Left renal pelvis (tissue), 4 donors: ENCODE data around the gene KRTAP10-2. TPM values are rescaled to one million over a fixed set of nuclear protein-coding genes. Genes with fewer than 3 reads are reported as not detected.
"Not testable (repeated sequence)": the region's sequence is repeated elsewhere in the genome, so short reads cannot be mapped to it uniquely, and the experiment has no call there.

Experiments used
- DNase-seq, 4 donors: peaks; one replicate each; pipeline ENCODE4 v3.0.0-alpha.2; 2013; ENCODE audit warnings: low read depth in 4 of 4, low spot score in 3 of 4
- polyA plus RNA-seq, 4 donors: library from polyadenylated mRNA; unstranded; fragments of 120-200 nt; gene quantifications; one replicate each; pipeline ENCODE4 v1.2.1, GENCODE V29; 2013; ENCODE audit not compliant: insufficient read length in 4 of 4

KRTAP10-2 gene
- polyA plus RNA-seq, 4 donors, result not detected

DNA sequence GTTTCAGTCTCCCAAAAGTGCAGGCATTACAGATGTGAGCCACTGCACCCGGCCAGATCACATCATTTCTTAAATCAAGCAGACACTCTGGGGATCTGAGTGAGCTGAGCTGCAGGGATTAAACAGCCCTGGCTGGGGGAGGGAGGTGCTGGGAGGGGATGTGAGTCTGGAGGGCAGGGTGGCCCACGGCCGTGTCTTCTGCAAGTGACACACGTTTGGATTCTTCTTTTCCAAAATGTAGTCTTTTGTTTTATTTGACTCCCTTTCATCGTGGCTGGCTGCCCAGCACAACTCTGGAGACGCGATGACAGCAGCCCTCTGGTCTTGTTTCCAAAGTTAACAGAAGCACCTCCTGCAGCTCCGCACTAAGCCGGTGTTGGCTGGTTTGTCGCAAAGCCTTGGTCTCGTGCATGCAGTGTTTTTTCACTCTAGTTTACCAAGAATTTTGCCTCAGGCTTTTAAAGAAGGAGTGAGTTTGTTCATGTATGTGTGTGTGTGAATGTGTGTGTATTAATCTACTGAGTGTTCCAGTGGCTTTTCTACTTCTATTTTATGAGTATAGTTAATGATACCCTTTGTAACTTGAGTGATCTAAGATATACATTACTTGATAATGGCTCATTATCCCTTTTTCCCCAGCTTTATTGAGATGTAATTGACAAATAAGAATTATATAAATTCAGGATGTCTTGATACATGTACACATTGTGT is 31.9 kb upstream of the KRTAP10-2 start:
- peak; percentile 10 to 30 (median 28) for DNase-seq

DNA sequence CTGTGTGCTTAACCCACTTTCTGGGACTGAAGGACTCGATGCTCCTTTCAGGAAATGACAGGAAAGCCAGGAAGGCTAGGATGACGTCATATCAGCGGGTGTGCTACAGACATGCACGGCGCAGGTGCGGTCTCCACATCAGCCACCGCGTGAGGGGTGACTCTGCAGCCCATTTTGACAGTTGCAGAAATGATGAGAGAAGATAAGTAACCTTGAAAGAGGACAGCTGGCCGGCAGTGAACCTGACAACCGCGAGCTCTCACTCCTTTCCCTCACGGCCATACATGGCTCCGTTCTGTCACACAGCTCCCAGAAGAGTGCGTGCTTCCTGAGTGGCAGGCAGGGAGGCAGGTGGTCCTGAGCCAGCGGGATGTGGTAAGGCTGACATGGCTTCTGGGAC is 30.8 kb upstream of the KRTAP10-2 start:
- DNase-seq, result no peak

DNA sequence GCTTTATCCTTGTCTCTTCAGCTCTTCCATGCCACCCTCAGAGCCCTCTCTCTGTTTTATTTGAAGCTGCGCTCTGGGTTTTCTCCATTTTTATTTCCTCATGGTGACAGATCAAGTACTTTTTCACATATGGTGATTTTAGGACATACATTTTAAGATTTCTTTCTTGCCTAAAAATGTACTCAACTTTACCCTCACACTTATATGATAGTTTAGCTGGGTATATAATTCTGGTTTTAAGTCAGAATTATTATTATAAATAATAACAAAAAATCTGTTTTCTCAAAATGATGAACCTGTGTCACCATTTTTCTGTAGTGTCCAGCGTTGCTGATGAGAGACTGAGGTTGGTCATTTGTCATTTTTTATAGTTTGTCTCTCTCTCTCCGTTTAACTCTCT is 29.9 kb upstream of the KRTAP10-2 start:
- no peak for DNase-seq

DNA sequence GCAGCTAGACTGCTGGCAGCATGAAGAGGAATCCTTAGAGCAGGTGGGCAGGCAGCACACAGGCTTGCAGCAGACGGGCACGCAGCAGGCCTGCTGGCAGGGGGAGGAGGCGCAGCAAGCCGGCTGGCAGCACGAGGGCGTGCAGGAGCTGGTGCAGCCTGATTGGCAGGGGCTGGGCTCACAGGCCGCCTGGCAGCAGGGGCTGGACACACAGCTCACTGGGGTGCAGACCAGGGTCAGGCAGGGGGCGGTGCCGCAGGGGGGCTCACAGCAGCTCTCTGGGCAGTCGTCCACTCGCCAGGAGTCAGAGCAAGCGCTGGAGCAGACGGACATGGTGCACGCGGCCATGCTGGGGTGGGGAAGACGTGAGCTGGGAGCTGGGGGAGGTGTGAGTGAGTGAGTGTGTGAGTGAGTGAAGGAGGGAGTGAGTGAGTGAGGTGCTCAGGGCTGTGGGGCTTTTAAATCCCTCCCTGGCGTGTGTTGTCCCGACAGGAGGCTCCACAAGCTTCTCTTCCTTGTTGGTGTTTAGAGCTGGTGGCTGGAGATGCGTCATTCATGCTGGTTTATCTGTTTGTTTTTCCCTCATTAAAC is 29.0 kb upstream of the KRTAP10-2 start, which contains the start of gene KRTAP10-5:
Gene KRTAP10-5, minus strand, starts transcription at position 374 of the 591 bp plus-strand sequence. Its CDS starts 26 bp downstream, at position 348.
- DNase-seq, result not testable (repeated sequence)

DNA sequence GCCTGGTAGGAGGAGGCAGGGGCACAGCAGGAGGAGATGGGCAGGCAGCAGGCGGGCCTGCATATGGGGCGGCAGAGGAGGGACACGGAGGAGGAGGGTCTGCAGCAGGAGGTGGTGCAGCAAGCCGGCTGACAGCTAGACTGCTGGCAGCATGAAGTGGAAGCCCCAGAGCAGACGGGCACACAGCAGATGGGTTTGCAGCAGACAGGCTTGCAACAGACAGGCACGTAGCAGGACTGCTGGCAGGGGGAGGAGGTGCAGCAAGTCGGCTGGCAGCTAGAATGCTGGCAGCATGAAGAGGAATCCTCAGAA is 28.5 kb upstream of the KRTAP10-2 start:
- no peak for DNase-seq

DNA sequence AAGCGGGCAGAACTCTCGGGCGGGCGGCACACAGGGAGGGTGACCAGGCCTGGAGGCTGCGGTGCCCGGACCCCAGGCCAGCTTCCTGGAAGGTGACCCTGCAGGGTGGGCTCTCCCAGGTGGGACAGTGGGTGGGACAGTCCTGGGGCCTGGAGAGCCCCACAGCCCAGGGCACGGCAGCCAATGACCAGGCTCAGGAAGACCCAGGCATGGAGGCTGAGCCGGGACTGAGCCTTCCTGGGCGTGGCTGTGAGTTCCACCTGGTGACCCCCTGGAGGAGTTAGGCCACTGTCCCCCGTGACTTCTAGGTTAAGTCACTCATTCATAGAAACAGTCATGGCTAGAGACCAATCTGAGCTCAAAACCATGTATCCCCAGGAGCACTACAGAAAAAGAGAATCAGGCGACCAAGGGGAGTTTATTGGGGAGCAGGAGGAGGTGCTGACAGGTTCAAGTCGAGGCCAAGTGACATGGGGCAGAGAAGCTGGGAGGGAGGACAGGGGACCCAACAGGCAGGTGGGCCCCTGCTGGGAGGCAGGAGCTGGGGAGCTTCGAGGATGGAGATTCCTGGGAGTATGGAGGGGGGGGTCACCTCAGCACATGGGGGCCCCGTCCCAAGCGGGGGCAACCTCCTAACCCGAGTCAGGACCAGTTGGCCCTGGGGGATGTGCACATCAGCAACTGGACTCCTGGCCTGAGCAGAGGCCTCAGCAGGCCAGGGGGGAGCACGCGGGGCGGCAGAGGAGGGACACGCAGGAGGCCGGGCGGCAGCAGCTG is 27.9 kb upstream of the KRTAP10-2 start:
- DNase-seq, result no peak

DNA sequence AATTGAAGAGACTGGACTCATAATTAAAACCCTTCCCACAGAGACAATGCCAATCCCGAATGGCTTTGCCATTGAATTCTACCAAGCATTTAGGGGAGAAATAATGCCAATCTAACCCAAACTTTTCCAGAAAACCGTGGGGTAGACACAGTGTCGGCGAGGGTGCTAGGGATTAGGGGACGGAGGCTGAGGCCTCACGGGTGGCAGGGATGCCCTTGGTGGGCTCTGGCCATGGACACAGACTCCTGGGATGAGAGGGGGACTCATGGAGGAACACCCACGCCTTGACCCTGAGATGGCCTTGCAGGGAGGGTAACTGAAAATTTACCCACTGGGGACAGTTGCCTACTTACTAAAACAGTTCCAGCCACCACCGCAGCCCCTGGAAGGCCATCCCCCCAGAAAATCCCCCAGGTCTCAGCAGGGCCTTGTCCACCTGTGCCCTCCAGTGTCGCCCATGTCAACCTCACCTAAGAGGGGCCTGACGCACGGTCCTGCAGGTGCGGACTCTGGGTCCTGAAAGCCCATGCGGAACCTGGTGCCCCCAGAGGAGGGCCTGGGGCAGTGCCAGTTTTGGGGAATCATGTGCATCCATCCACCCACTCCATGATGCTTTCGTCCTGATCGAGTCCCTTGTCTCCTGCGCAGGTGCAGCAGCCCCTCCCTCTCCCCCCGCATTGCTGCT is 27.2 kb upstream of the KRTAP10-2 start:
- DNase-seq, result no peak

DNA sequence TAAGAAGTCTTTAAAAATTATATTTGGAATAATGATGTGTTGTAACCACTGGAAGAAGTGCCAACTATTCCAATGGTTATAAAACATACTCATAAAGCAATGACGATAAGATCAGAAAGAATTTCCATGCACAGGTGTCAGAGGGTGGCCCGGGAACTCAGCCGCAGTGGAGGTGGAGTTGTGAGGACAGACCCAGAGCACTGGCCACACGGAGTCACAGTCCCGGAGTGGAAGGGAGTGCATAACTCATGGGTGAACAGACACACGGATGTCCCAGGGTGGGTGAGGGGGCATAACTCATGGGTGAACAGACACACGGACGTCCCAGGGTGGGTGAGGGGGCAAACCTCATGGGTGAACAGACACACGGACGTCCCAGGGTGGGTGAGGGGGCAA is 24.7 kb upstream of the KRTAP10-2 start:
- no peak for DNase-seq

DNA sequence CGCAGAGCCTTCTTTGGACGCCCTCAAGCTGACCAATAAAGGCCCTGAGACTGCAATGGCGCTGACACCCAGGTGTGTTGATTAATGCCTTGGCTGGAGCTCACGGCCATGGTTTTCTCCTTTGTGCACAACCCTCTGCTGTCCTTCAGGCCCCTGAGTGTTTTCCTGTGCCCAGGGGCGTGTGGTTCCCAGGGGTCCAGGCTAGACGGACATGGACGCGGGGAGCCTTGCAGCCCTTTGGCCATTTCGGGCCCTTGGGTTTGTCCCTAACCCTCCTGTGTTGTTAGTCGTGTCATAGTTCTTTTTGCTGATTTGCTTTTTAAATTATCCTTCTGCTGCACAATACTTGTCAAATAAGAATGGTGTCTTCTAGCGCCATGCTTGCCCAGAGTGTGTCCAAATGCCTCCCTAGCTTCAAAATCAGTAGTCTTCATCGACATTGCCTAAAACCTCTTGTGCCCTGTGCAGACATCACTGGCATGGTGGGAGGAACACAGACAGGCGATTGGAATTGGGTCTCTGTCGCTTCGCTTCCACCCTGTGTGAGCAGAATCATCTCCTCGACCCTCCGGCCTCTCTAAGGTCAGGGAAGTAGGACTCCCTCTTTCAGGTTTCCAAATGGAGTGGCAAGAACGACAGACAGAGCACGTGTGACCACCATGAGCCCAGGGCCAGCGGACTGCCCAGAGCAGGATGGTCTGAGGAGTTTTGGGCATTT is 24.2 kb upstream of the KRTAP10-2 start:
- no peak for DNase-seq

DNA sequence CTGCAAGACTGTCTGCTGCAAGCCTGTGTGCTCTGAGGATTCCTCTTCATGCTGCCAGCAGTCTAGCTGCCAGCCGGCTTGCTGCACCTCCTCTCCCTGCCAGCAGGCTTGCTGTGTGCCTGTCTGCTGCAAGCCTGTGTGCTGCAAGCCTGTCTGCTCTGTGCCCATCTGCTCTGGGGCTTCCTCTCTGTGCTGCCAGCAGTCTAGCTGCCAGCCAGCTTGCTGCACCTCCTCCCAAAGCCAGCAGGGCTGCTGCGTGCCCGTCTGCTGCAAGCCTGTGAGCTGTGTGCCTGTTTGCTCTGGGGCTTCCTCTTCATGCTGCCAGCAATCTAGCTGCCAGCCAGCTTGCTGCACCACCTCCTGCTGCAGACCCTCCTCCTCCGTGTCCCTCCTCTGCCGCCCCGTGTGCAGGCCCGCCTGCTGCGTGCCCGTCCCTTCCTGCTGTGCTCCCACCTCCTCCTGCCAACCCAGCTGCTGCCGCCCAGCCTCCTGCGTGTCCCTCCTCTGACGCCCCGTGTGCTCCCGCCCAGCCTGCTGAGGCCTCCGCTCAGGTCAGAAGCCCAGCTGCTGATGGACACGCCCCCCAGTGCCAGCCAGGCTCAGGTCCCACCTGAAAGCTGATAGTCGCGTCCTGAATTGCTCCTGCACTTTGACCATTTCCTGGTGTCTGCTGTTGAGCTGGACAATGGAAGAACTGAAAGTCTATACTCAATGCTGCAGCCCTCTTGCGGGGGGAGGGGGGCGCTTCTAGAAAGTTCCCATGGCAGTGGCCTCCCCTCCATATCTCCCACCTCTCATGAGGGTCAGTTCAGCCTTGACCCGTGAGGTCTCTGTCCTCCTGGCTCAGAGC is 23.4 kb upstream of the KRTAP10-2 start:
- no peak for DNase-seq

DNA sequence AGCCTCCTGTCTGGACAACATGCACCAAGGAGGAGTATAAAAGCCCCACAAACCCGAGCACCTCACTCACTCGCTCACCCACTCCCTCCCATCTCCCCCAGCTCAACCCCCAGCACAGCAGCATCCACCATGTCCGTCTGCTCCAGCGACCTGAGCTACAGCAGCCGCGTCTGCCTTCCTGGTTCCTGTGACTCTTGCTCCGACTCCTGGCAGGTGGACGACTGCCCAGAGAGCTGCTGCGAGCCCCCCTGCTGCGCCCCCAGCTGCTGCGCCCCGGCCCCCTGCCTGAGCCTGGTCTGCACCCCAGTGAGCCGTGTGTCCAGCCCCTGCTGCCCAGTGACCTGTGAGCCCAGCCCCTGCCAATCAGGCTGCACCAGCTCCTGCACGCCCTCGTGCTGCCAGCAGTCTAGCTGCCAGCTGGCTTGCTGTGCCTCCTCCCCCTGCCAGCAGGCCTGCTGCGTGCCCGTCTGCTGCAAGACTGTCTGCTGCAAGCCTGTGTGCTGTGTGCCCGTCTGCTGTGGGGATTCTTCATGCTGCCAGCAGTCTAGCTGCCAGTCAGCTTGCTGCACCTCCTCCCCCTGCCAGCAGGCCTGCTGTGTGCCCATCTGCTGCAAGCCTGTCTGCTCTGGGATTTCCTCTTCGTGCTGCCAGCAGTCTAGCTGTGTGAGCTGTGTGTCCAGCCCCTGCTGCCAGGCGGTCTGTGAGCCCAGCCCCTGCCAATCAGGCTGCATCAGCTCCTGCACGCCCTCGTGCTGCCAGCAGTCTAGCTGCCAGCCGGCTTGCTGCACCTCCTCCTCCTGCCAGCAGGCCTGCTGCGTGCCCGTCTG is 22.5 kb upstream of the KRTAP10-2 start, which contains the start of gene KRTAP10-4:
Gene KRTAP10-4, plus strand, starts transcription at position 100 of the 827 bp plus-strand sequence. Its CDS starts 30 bp downstream, at position 130.
- not testable (repeated sequence) for DNase-seq

DNA sequence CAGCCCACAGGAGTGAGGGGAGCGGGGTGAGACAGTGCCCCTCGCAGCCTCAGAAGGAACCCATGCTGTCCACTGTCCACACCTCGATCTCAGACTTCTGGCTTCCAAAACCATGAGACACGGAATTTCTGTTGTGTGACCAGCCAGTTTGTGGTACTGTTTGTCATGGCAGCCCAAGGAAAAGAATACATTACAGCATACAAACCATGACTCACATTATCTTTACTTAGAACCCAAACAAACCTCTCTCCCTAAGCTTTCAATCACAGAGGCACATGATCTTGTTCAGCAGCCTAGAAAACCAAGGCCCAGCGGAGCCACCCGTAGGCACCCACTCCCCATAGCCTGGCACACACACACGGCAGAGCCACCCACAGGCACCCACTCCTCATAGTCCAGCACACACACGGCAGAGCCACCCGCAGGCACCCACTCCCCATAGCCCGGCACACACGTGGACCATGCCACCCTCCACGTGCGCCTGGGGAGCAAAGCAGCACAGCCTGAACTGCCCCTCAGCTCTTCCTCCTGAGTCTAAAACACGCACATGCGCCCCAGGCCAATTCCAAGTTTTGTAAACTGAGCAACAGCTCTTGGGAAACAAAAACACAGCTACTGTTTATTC is 21.8 kb upstream of the KRTAP10-2 start:
- DNase-seq, result no peak

DNA sequence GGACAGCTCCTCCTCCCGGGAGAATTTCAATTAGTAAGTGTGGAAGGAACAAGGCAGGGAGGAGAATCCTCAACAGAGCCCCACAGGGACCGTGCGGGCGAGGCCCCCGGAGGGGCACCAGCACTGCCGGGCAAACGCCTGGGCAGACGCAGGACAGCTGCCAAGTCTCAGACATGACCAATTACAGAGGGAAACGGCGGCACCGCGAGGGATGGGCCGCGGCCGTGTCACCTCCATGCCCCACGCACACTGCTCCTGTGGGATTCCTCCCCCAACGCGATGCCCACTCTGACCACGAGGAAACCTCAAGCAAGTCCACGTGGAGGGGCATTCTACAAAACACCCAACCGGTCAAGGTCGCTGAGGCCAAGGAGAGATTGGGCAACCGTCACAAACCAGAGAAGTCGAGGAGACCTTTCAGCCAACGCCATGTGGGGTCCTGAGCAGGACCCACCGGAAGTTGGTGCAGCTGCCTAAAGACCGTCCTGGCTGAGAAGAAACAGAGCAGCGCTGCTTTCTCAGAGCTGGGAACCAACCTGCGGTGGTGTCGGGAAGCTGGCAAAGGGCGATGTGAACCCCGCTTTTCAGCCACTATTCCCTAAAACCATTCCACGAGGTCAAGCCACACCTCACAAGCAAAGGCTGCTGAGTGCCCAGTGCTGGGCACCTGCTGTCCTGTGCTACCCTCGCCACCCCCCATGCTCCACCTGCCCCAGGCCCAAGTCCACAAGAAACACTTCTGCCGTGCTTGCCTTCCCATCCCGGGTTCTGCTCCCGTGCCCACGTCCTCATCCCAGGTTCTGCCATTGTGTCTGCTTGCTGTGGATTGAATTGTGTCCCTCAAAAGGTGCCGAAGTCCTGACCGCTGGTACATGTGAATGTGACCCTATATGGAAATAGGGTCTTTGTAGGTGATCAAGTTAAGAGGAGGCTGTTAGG is 20.8 kb upstream of the KRTAP10-2 start:
- DNase-seq, result no peak

DNA sequence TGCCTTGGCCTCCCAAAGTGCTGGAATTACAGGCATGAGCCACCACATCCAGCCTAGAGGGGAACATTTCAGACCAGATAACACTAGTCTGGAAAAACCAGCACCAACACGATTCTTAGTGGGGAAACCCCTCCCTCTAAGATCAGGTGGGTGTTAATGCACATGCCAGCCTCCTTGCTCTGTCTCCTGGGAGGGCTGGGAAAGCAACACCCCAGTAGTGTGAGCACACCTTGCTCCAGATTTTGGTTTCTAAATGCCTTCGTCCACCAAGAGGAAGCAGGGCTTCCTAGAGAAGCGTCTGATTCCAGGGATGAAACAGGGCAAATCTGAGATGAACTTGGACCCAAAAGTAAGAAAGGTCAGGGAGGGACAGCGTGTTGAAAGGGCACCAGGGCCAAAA is 20.0 kb upstream of the KRTAP10-2 start:
- DNase-seq, result no peak

DNA sequence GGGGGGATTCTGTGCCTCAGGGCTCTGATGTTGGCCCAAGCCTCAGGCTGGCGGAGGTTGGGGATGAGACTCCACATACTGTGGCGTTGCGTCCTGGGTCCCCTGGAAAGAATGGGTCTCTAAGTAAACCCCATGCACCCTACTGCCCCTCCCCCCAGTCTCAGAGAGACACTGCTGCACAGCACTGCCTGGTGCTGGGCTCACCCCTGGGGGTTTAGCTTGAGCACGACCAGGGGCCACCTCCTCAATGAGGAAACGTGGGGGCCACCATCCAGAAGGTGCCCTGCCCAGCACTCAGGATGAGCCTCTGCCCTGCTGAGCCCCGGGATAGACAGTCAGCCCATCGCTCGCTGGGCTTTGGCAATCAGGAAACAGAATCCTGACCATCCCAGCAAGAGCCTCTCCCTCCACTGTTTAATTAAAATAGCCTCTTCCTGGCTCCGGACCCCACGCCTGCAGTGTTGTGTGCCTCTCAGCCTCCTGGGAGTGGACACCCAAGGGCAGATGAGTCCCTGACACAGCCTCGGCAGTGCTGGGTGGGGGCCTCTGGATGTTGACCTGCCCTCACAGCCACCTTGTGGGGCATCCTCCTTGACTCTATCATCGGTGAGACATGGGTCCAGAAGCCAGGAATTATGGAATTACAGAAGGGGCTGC is 18.7 kb upstream of the KRTAP10-2 start:
- no peak for DNase-seq

DNA sequence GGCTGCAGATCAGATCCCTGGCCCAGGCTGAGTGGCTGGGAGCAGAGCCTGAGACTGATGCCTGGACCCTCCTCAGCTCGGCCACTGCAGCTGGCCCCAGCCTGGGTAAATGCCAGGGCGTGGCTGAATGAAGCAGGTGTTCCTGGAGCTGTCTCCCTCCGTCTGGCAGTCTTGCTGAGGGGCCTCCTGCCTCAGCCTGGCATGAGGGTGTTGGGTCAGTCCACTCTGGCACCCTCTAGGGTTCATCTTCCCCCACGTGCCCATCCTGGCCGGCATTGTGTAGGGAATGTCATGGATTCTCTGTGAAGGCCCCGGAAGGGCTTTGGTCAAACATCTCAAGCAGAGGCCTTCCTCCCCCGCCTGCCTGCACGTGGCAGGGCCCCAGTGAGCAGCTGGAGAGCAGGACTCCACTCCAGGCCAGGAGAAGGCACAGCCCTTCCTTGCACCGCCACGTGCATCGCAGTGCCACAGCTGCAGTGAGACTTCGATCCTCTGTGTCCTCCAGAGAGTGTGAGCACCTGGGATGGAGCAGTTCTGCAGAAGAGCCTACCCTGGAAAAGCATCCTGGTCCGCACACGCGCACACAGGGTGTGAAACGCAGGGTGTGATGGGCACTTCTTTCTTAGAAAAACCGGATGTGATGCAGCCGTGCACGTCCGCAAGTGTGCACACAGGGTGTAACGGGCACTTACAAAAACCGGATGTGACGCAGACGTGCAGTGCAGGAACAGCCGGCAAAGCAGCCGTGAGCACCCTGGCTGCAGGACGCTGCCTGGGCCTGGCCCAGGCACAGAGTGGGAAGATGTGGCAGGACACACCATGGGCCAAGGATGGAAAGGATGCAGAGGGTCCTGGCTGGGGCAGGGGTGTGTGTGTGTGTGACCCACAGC is 17.6 kb upstream of the KRTAP10-2 start:
- no peak for DNase-seq
